CD4-positive, alpha-beta T cell (primary cell): ENCODE measurements around the gene SLC4A5. TPM values are rescaled to one million over a fixed set of nuclear protein-coding genes. Genes with fewer than 3 reads are reported as not detected.

Experiments
- ATAC-seq: fragments of 200-7000 bp; cut with Tn5 transposase; one replicate; pipeline ENCODE4 v1.10.0; 2022; ENCODE audit warnings: mild to moderate bottlenecking; ENCODE audit not compliant: poor library complexity
- CTCF ChIA-PET: fragments of 350-600 bp; sonication (Branson Sonifier 250); formaldehyde crosslinking; loops from one replicate; lab custom pipeline; 2021; ENCODE audit warnings: antibody characterized with exemption, inconsistent platforms; lab: Charles Lee
- POLR2A ChIA-PET: fragments of 350-600 bp; sonication (Branson Sonifier 250); formaldehyde crosslinking; loops from one replicate; lab custom pipeline; 2021; ENCODE audit warnings: antibody characterized with exemption, inconsistent platforms; lab: Charles Lee
- DNase-seq, 14 experiments: peaks; one replicate each; pipeline ENCODE4 v3.0.0-alpha.2; 2013 to 2020; ENCODE audit warnings: mixed read lengths in 2 of 14
- H3K27ac ChIP-seq, 2 donors: one replicate each; pipeline versions ENCODE4 v1.5.1 to v1.7.0; 2013; ENCODE audit warnings: low read length in 2 of 2, low read depth in 1 of 2, mild to moderate bottlenecking in 1 of 2
- H3K27me3 ChIP-seq, 2 experiments: 1 replicate in 1 of 2; 2 replicates in 1 of 2; pipeline versions ENCODE4 v1.6.1 to v1.7.0; 2013; ENCODE audit warnings: low read length in 2 of 2, control low read depth in 1 of 2, mild to moderate bottlenecking in 1 of 2, moderate library complexity in 1 of 2; ENCODE audit not compliant: insufficient read depth in 2 of 2, control insufficient read depth in 1 of 2
- H3K36me3 ChIP-seq: one replicate; pipeline ENCODE4 v1.6.1; 2013; ENCODE audit warnings: low read length, control low read depth; ENCODE audit not compliant: insufficient read depth
- H3K4me1 ChIP-seq: one replicate; pipeline ENCODE4 v1.6.1; 2013; ENCODE audit warnings: low read length, control low read depth; ENCODE audit not compliant: insufficient read depth
- H3K4me3 ChIP-seq: one replicate; pipeline ENCODE4 v1.5.1; 2013; ENCODE audit warnings: mild to moderate bottlenecking, low read length, moderate library complexity
- H3K9me3 ChIP-seq, 2 experiments: 1 replicate in 1 of 2; 2 replicates in 1 of 2; pipeline versions ENCODE4 v1.6.1 to v1.7.0; 2013; ENCODE audit warnings: low read length in 2 of 2, mild to moderate bottlenecking in 2 of 2, control low read depth in 1 of 2, moderate library complexity in 1 of 2; ENCODE audit not compliant: control insufficient read depth in 1 of 2, insufficient read depth in 1 of 2
- H3K27ac Mint-ChIP-seq: one replicate; pipeline ENCODE4 v1.8.0; 2020; ENCODE audit warnings: mixed read lengths
- H3K27me3 Mint-ChIP-seq: one replicate; pipeline ENCODE4 v1.8.0; 2021; ENCODE audit warnings: mixed read lengths
- H3K36me3 Mint-ChIP-seq: one replicate; pipeline ENCODE4 v1.8.0; 2021; ENCODE audit warnings: low read depth, mixed read lengths
- H3K4me1 Mint-ChIP-seq: one replicate; pipeline ENCODE4 v1.8.0; 2021; ENCODE audit warnings: low read depth, mixed read lengths
- H3K4me3 Mint-ChIP-seq: one replicate; pipeline ENCODE4 v1.8.0; 2020; ENCODE audit warnings: mild to moderate bottlenecking, mixed read lengths
- H3K9me3 Mint-ChIP-seq: one replicate; pipeline ENCODE4 v1.8.0; 2020; ENCODE audit warnings: mixed read lengths
- intact Hi-C, 2 experiments: fragments of 100-400 bp; cut with DNase I in 1 of 2; cut with micrococcal nuclease in 1 of 2; formaldehyde crosslinking; loops; one replicate each; pipeline versions ENCODE4 v1.15.1 to v1.9.0; 2023 to 2025; cut with DNase I, micrococcal nuclease
- total RNA-seq, 174 experiments: library from RNA in 2 of 174; stranded (reverse) in 2 of 174; gene quantifications; one replicate each; pipeline ENCODE4 v1.2.3 and lab custom pipeline; 2021 to 2026
- TF ChIP-seq, protein P1 (sequence below): fragments of 200-600 bp; IDR thresholded peaks from one replicate; pipeline ENCODE4 v1.8.0; 2022; ENCODE audit warnings: antibody characterized with exemption, mild to moderate bottlenecking

The SLC4A5 gene
- total RNA-seq, 2 experiments from 2014 or later = 7.8 to 10.4 TPM

DNA sequence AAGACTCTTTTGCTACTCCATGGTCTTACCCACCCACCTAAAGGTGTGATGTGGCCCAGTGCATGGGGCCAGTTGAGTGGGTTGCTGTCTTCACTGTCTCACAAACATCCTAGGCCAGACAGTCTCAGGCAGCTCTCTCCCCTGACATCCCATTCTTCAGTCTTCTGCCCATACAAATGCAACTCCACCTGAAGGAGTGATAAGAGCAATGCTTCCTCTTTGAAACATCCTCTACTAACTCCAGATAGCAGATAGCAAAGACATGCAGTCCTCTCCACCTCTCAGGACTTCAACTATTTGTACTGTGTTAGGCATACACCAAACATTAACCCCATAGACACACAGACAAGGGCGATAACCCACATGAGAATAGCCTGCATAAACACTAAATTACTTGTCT is 73.5 kb downstream of the SLC4A5 start:
- Mint-ChIP-seq H3K27me3 (no peaks in the 10 kb centered on the region), H3K9me3 (no peaks in the 10 kb centered on the region), H3K36me3 (no peaks in the 10 kb centered on the region), H3K4me1 (peaks cover 35% of the 10 kb centered on the region), H3K4me3 (no peak overlapping the region), H3K27ac (no peak overlapping the region)
- intact Hi-C loops = no loop called here
- POLR2A ChIA-PET = interaction anchor here (1.1 kb wide), 1 partner anchor 21 kb away, joined by 3 read pairs; no protein-coding TSS in a partner anchor
- CTCF ChIA-PET = interaction anchor here (0.9 kb wide), 1 partner anchor 65 kb away, joined by 3 read pairs; no protein-coding TSS in a partner anchor
- Histone ChIP-seq H3K27me3 (no peaks in the 10 kb centered on the region), H3K27ac (no peak overlapping the region), H3K4me1 (peaks cover 9% of the 10 kb centered on the region), H3K36me3 (no peaks in the 10 kb centered on the region), H3K9me3 (no peaks in the 10 kb centered on the region), H3K4me3 (no peak overlapping the region)
- DNase-seq (no peak), ATAC-seq (no peak)
- TF ChIP-seq, protein P1, sequence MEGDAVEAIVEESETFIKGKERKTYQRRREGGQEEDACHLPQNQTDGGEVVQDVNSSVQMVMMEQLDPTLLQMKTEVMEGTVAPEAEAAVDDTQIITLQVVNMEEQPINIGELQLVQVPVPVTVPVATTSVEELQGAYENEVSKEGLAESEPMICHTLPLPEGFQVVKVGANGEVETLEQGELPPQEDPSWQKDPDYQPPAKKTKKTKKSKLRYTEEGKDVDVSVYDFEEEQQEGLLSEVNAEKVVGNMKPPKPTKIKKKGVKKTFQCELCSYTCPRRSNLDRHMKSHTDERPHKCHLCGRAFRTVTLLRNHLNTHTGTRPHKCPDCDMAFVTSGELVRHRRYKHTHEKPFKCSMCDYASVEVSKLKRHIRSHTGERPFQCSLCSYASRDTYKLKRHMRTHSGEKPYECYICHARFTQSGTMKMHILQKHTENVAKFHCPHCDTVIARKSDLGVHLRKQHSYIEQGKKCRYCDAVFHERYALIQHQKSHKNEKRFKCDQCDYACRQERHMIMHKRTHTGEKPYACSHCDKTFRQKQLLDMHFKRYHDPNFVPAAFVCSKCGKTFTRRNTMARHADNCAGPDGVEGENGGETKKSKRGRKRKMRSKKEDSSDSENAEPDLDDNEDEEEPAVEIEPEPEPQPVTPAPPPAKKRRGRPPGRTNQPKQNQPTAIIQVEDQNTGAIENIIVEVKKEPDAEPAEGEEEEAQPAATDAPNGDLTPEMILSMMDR = no peak

DNA sequence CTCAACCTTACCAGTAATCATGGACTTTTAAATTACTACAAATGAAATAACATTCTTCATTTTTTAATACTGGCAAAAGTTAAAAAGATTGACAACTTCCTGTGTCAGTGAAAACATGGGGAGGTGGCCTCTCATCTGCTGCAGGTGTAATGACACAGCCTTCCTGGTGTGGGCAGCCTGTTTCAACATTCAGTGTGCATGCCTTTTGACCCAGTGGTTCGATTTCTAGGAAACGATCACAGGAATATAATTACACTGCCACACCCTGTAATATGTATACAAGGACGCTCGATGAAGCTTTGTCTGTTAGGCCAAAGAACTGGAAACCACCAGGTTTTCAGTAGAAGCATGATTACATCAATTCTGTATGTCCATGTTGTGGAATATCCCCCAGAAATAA is 76.1 kb downstream of the SLC4A5 start:
- Mint-ChIP-seq H3K4me1 (peaks cover 35% of the 10 kb centered on the region), H3K36me3 (no peaks in the 10 kb centered on the region), H3K9me3 (no peaks in the 10 kb centered on the region), H3K27ac (peak overlapping the region; percentile 14), H3K27me3 (no peaks in the 10 kb centered on the region), H3K4me3 (peak overlapping the region; percentile 5)
- Histone ChIP-seq H3K9me3 (no peaks in the 10 kb centered on the region), H3K4me1 (peaks cover 9% of the 10 kb centered on the region), H3K27ac (no peak overlapping the region), H3K4me3 (peak overlapping the region; percentile 4), H3K27me3 (no peaks in the 10 kb centered on the region), H3K36me3 (no peaks in the 10 kb centered on the region)
- TF ChIP-seq, protein P1 = peak; percentile 77
- peak; percentile 100 for ATAC-seq
- ChIA-PET CTCF (interaction anchor here (2.0 kb wide), 1 partner anchor 68 kb away, joined by 9 read pairs; no protein-coding TSS in a partner anchor), POLR2A (interaction anchor here (0.8 kb wide), 1 partner anchor 17 kb away, joined by 4 read pairs; no protein-coding TSS in a partner anchor)
- DNase-seq = peak; percentile 26 to 85 (median 50)
- intact Hi-C loops = loop anchor here in 1 of 2 experiments (1.0 to 2.0 kb wide), 2 partner anchors 24 to 68 kb away; no protein-coding TSS in a partner anchor

DNA sequence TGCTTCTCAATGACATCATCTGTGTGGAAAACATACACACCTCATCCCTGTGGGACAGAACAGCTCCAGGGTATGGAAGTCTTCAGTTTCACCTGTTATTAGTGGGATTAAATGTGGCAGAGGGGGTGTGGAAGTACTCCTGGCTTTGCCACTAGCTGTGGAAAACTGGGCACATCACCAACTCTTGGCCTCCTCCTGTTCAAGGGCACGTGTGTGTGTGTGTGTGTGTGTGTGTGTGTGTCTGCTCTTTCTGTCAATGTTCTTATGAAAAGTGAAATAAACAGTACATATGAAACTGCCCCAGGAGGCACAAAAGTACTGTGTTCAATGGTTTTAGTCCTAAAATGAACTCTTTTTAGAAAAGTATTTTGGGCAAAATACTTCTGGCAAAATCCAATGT is 78.9 kb downstream of the SLC4A5 start:
- Histone ChIP-seq H3K36me3 (no peaks in the 10 kb centered on the region), H3K4me3 (no peak overlapping the region), H3K9me3 (no peaks in the 10 kb centered on the region), H3K27ac (no peak overlapping the region), H3K4me1 (peaks cover 9% of the 10 kb centered on the region), H3K27me3 (no peaks in the 10 kb centered on the region)
- POLR2A ChIA-PET = no interaction called here
- CTCF ChIA-PET = no interaction called here
- Mint-ChIP-seq H3K4me3 (no peak overlapping the region), H3K36me3 (peaks cover 10% of the 10 kb centered on the region), H3K9me3 (no peaks in the 10 kb centered on the region), H3K27ac (no peak overlapping the region), H3K27me3 (no peaks in the 10 kb centered on the region), H3K4me1 (peaks cover 25% of the 10 kb centered on the region)
- no peak for DNase-seq
- ATAC-seq = no peak
- TF ChIP-seq, protein P1 = no peak
- intact Hi-C loops = no loop called here
